HG02588 (cell line): ENCODE data around the gene ZNF804B.
"Not testable (repeated sequence)": the region's sequence is repeated elsewhere in the genome, so short reads cannot be mapped to it uniquely, and the experiment has no call there.

Source experiments
- ATAC-seq: cut with Tn5 transposase; IDR thresholded peaks from one replicate; pipeline ENCODE4 v1.9.1; 2021; ENCODE audit warnings: mild to moderate bottlenecking, moderate library complexity; ENCODE audit not compliant: unreplicated experiment

Gene ZNF804B

GRCh38 chr7:89073776-89074175 is 314.3 kb downstream of the ZNF804B start:
- no peak for ATAC-seq

- no peak for ATAC-seq
Observed at GRCh38 chr7:89077992-89078391, 318.5 kb downstream of the ZNF804B start.

GRCh38 chr7:89085580-89085979 is 326.1 kb downstream of the ZNF804B start:
- no peak for ATAC-seq

GRCh38 chr7:89091550-89091949 is 332.1 kb downstream of the ZNF804B start:
- ATAC-seq: no peak

GRCh38 chr7:89094269-89094668 is 334.8 kb downstream of the ZNF804B start:
- no peak for ATAC-seq

GRCh38 chr7:89103564-89103963 is 344.1 kb downstream of the ZNF804B start:
- no peak for ATAC-seq

- ATAC-seq: no peak
Observed at GRCh38 chr7:89104748-89105685, 345.5 kb downstream of the ZNF804B start.

GRCh38 chr7:89123871-89124270 is 364.4 kb downstream of the ZNF804B start:
- no peak for ATAC-seq

- ATAC-seq: no peak
Observed at GRCh38 chr7:89129600-89130375, 370.3 kb downstream of the ZNF804B start.

GRCh38 chr7:89133357-89133756 is 373.9 kb downstream of the ZNF804B start:
- no peak for ATAC-seq

GRCh38 chr7:89133819-89134218 is 374.3 kb downstream of the ZNF804B start:
- no peak for ATAC-seq

- no peak for ATAC-seq
Observed at GRCh38 chr7:89145801-89146200, 386.3 kb downstream of the ZNF804B start.

- no peak for ATAC-seq
Observed at GRCh38 chr7:89160107-89160506, 400.6 kb downstream of the ZNF804B start.

GRCh38 chr7:89165421-89165820 is 405.9 kb downstream of the ZNF804B start:
- no peak for ATAC-seq

- no peak for ATAC-seq
Observed at GRCh38 chr7:89170628-89171027, 411.1 kb downstream of the ZNF804B start.

- no peak for ATAC-seq
Observed at GRCh38 chr7:89182116-89182515, 422.6 kb downstream of the ZNF804B start.

GRCh38 chr7:89183712-89184111 is 424.2 kb downstream of the ZNF804B start:
- no peak for ATAC-seq

- ATAC-seq: no peak
Observed at GRCh38 chr7:89200758-89201157, 441.3 kb downstream of the ZNF804B start.

- ATAC-seq: no peak
Observed at GRCh38 chr7:89223900-89224395, 464.4 kb downstream of the ZNF804B start.

GRCh38 chr7:89228688-89229171 is 469.2 kb downstream of the ZNF804B start:
- not testable (repeated sequence) for ATAC-seq

- no peak for ATAC-seq
Observed at GRCh38 chr7:89238156-89238555, 478.7 kb downstream of the ZNF804B start.
